HCT116 (cell line): ENCODE data around the gene ZNF202. TPM values are rescaled to one million over a fixed set of nuclear protein-coding genes. Genes with fewer than 3 reads are reported as not detected.

ENCODE experiments used
- ATAC-seq: fragments of 200-7000 bp; cut with Tn5 transposase; 2 replicates; pipeline ENCODE4 v1.9.1; 2020; ENCODE audit warnings: mild to moderate bottlenecking, moderate library complexity
- BruUV-seq: library from RNA; stranded (reverse); fragments of 400-500 nt; replicated peaks from 2 replicates; lab custom pipeline; 2021; lab: Mats Ljungman, UMichigan
- CTCF ChIA-PET: fragments of 300-600 bp; sonication (Branson Sonifier 250); formaldehyde crosslinking; loops from one replicate; lab custom pipeline; 2021; ENCODE audit warnings: antibody characterized with exemption; lab: Charles Lee
- POLR2A ChIA-PET: fragments of 300-600, 350-600 bp; sonication (Branson Sonifier 250); formaldehyde crosslinking; loops from one replicate; lab custom pipeline; 2021; ENCODE audit warnings: antibody characterized with exemption; lab: Charles Lee
- RAD21 ChIA-PET, 2 experiments: fragments of 300-600 bp; sonication (Branson Sonifier 250); formaldehyde crosslinking; loops; one replicate each; lab custom pipeline; 2023; ENCODE audit warnings: low total read pairs in 2 of 2; ENCODE audit not compliant: uncharacterized antibody in 2 of 2, unreplicated experiment in 2 of 2, low non-redundant PET in 1 of 2; lab: Charles Lee
- DNase-seq: peaks from one replicate; pipeline ENCODE4 v3.0.0-alpha.2; 2010; ENCODE audit warnings: low read depth, low spot score
- H2AFZ ChIP-seq: fragments of 200-600 bp; shearing (Covaris generic), sonication (generic); 2 replicates; pipeline ENCODE4 v1.6.1; 2017; ENCODE audit warnings: low read depth, mixed run types, mixed read lengths, antibody characterized with exemption, low read length; ENCODE audit not compliant: poor library complexity, severe bottlenecking
- H3K27ac ChIP-seq: 2 replicates; pipeline ENCODE4 v1.5.1; 2012; ENCODE audit warnings: low read depth, low read length
- H3K27me3 ChIP-seq: fragments of 200-600 bp; sonication (generic); 2 replicates; pipeline ENCODE4 v1.6.1; 2016; ENCODE audit warnings: mixed run types, low read length, mixed read lengths; ENCODE audit not compliant: insufficient read depth
- H3K36me3 ChIP-seq, 2 experiments: fragments of 200-500 bp in 1 of 2; fragments of 200-600 bp in 1 of 2; sonication (Bioruptor generic) in 1 of 2; sonication (generic) in 1 of 2; 2 replicates each; pipeline versions ENCODE4 v1.5.1 to v1.6.1; 2014 to 2016; ENCODE audit warnings: low read length in 2 of 2, inconsistent platforms in 1 of 2, mixed read lengths in 1 of 2, mixed run types in 1 of 2; ENCODE audit not compliant: insufficient read depth in 2 of 2, control insufficient read depth in 1 of 2
- H3K4me1 ChIP-seq, 2 experiments: fragments of 200-600 bp in 1 of 2; sonication (generic) in 1 of 2; 2 replicates each; pipeline versions ENCODE4 v1.5.1 to v1.6.1; 2012 to 2017; ENCODE audit warnings: low read length in 2 of 2, inconsistent platforms in 1 of 2, mild to moderate bottlenecking in 1 of 2, mixed read lengths in 1 of 2, mixed run types in 1 of 2, moderate library complexity in 1 of 2; ENCODE audit not compliant: insufficient read depth in 2 of 2, control insufficient read depth in 1 of 2
- H3K4me2 ChIP-seq: fragments of 200-600 bp; sonication (generic); 2 replicates; pipeline ENCODE4 v1.6.1; 2017; ENCODE audit warnings: mixed run types, low read length, mixed read lengths
- H3K4me3 ChIP-seq, 2 experiments: fragments of 200-600 bp in 1 of 2; sonication (generic) in 1 of 2; replicated peaks in 1 of 2; 2 replicates each; pipeline ENCODE4 v1.5.1; 2011 to 2016; ENCODE audit warnings: low read length in 2 of 2, control low read depth in 1 of 2, low read depth in 1 of 2, mild to moderate bottlenecking in 1 of 2, mixed read lengths in 1 of 2, mixed run types in 1 of 2
- H3K79me2 ChIP-seq: fragments of 200-600 bp; sonication (generic); 2 replicates; pipeline ENCODE4 v1.6.1; 2017; ENCODE audit warnings: mild to moderate bottlenecking, mixed run types, low read length, moderate library complexity, mixed read lengths; ENCODE audit not compliant: insufficient read depth
- H3K9ac ChIP-seq: fragments of 200-600 bp; sonication (generic); 2 replicates; pipeline ENCODE4 v1.6.1; 2016; ENCODE audit warnings: low read length, mixed read lengths
- H3K9me2 ChIP-seq: fragments of 200-600 bp; sonication (generic), shearing (Covaris generic); 2 replicates; pipeline ENCODE4 v1.6.1; 2017; ENCODE audit warnings: mixed run types, mild to moderate bottlenecking, moderate library complexity; ENCODE audit not compliant: insufficient read depth
- H3K9me3 ChIP-seq, 2 experiments: fragments of 200-500 bp in 1 of 2; fragments of 200-600 bp in 1 of 2; sonication (Bioruptor generic) in 1 of 2; sonication (generic) in 1 of 2; 2 replicates each; pipeline ENCODE4 v1.6.1; 2014 to 2017; ENCODE audit warnings: low read length in 2 of 2, mixed read lengths in 2 of 2, inconsistent platforms in 1 of 2, low read depth in 1 of 2, mild to moderate bottlenecking in 1 of 2, mixed run types in 1 of 2, moderate library complexity in 1 of 2; ENCODE audit not compliant: control insufficient read depth in 1 of 2, insufficient read depth in 1 of 2
- H4K20me1 ChIP-seq: fragments of 200-600 bp; sonication (generic), shearing (Covaris generic); 2 replicates; pipeline ENCODE4 v1.6.1; 2017; ENCODE audit warnings: mixed run types, mild to moderate bottlenecking, moderate library complexity; ENCODE audit not compliant: insufficient read depth
- CTCF ChIP-seq, 3 experiments: fragments of 200-600 bp in 1 of 3; sonication (generic) in 1 of 3; IDR thresholded peaks in 2 of 3; conservative IDR thresholded peaks in 1 of 3; 2 replicates each; pipeline ENCODE4 v1.5.1; 2012 to 2017; ENCODE audit warnings: low read depth in 2 of 3, low read length in 2 of 3, antibody characterized with exemption in 1 of 3, borderline replicate concordance in 1 of 3, control low read depth in 1 of 3, mild to moderate bottlenecking in 1 of 3, mixed read lengths in 1 of 3, mixed run types in 1 of 3, moderate library complexity in 1 of 3; ENCODE audit not compliant: insufficient read depth in 1 of 3
- REST ChIP-seq: IDR thresholded peaks from 2 replicates; pipeline ENCODE4 v1.6.1; 2012; ENCODE audit warnings: low read depth
- intact Hi-C: fragments of 100-400 bp; cut with micrococcal nuclease; formaldehyde crosslinking; loops from 2 replicates; pipeline ENCODE4 v1.10.0; 2022
- total RNA-seq: library from RNA; stranded (reverse); gene quantifications from one replicate; pipeline ENCODE4 v1.2.1, GENCODE V29; 2021; ENCODE audit not compliant: unreplicated experiment

The ZNF202 gene
- total RNA-seq, 1 experiment from 2014 or later: 16.9 TPM

GRCh38 chr11:123696183-123696582 lies 45.3 kb downstream of the ZNF202 start:
- TF ChIP-seq CTCF (IDR thresholded peaks at IDR 0.05 in 2 of 3, conservative IDR thresholded peaks at IDR 0.05 in 1 of 3; ENCODE audit: borderline replicate concordance in 1 of 3, insufficient read depth in 1 of 3, low read depth in 2 of 3, low read length in 2 of 3) (peak in 2 of 3 experiments; percentile 20 to 28; a peak in 3 of 6 replicates), REST (no peak)
- TF ChIP-seq, all 23 proteins: peak for 1
- H3K9ac ChIP-seq: no peak overlapping the region
- no peak overlapping the region for H3K4me2 ChIP-seq
- no peaks in the 10 kb centered on the region for H3K36me3 ChIP-seq
- no TSS peak for BruUV-seq
- no peaks in the 10 kb centered on the region for H3K79me2 ChIP-seq
- no peak for DNase-seq
- H2AFZ ChIP-seq: no peak overlapping the region
- intact Hi-C loops: no loop called here
- H3K9me3 ChIP-seq: no peaks in the 10 kb centered on the region
- RAD21 ChIA-PET: no interaction called here
- no peak overlapping the region for H3K4me3 ChIP-seq
- H3K9me2 ChIP-seq: no peaks in the 10 kb centered on the region
- H3K27ac ChIP-seq: no peak overlapping the region
- no peak; the same call in 1 of the 2 replicates for ATAC-seq
- CTCF ChIA-PET: no interaction called here
- POLR2A ChIA-PET: no interaction called here
- no peaks in the 10 kb centered on the region for H4K20me1 ChIP-seq
- no peaks in the 10 kb centered on the region for H3K4me1 ChIP-seq
- H3K27me3 ChIP-seq: peaks cover 60% of the 10 kb centered on the region
